ENCODE data around the gene CDH8. TPM values are rescaled to one million over a fixed set of nuclear protein-coding genes. Genes with fewer than 3 reads are reported as not detected.
"Not testable (repeated sequence)": the region's sequence is repeated elsewhere in the genome, so short reads cannot be mapped to it uniquely, and the experiment has no call there.

The CDH8 gene
- total RNA-seq, 8 experiments from 2014 or later = 0.61 to 70.0 (median 20.3) TPM

GRCh38 chr16:61817583-61818278, 218.5 kb downstream of the CDH8 start:
- ATAC-seq (replicated peaks in 6 of 8) = peak in 5 of 8 experiments; percentile 45 to 90 (median 74)
- in situ Hi-C loops (cut with MboI; ENCODE audit: low pct_unique_long_range_greater_than_20kb in 2 of 9, low sequenced_read_pairs in 9 of 9, unreplicated experiment in 9 of 9) = no loop called here
- Histone ChIP-seq H3K4me1 (replicated peaks in 1 of 2) (peaks cover 0 to 17% of the 10 kb centered on the region in 2 donors), H3K27ac (peak overlapping the region in 1 of 2 donors; percentile 18), H3K4me3 (no peak overlapping the region)
- 0 to 83% (median 67%) methylated on average over 1 to 8 of the region's 8 CpGs; no CpG with 5 or more reads in 1 of the 10 experiments for WGBS, 10 experiments

GRCh38 chr16:61814726-61815347, 221.4 kb downstream of the CDH8 start:
- ATAC-seq (replicated peaks in 6 of 8) = no peak
- Histone ChIP-seq H3K4me3 (no peak overlapping the region), H3K27ac (no peak overlapping the region), H3K4me1 (replicated peaks in 1 of 2) (peaks cover 0 to 17% of the 10 kb centered on the region in 2 donors)
- in situ Hi-C loops (cut with MboI; ENCODE audit: low pct_unique_long_range_greater_than_20kb in 2 of 9, low sequenced_read_pairs in 9 of 9, unreplicated experiment in 9 of 9) = no loop called here

GRCh38 chr16:61813339-61813738, 222.9 kb downstream of the CDH8 start:
- H3K4me3 ChIP-seq = no peak overlapping the region
- in situ Hi-C loops (cut with MboI; ENCODE audit: low pct_unique_long_range_greater_than_20kb in 2 of 9, low sequenced_read_pairs in 9 of 9, unreplicated experiment in 9 of 9) = no loop called here
- peaks cover 0 to 15% of the 10 kb centered on the region in 2 donors for H3K4me1 ChIP-seq (replicated peaks in 1 of 2)
- no peak overlapping the region for H3K27ac ChIP-seq
- no peak for ATAC-seq (replicated peaks in 6 of 8)
- 39 to 100% (median 95%) methylated on average over 1 to 8 of the region's 8 CpGs; no CpG with 5 or more reads in 2 of the 10 experiments for WGBS, 10 experiments

GRCh38 chr16:61812251-61812650, 224.0 kb downstream of the CDH8 start:
- ATAC-seq (replicated peaks in 6 of 8) = no peak
- in situ Hi-C loops (cut with MboI; ENCODE audit: low pct_unique_long_range_greater_than_20kb in 2 of 9, low sequenced_read_pairs in 9 of 9, unreplicated experiment in 9 of 9) = no loop called here
- Histone ChIP-seq H3K4me3 (no peak overlapping the region), H3K4me1 (replicated peaks in 1 of 2) (peaks cover 0 to 6% of the 10 kb centered on the region in 2 donors), H3K27ac (no peak overlapping the region)

- H3K4me3 ChIP-seq = no peak overlapping the region
- ATAC-seq (replicated peaks in 6 of 8) = peak in 1 of 8 experiments; percentile 63
- H3K4me1 ChIP-seq (replicated peaks in 1 of 2) = no peaks in the 10 kb centered on the region
- 50 to 100% (median 80%) methylated on average over 1 to 3 of the region's 3 CpGs; no CpG with 5 or more reads in 3 of the 10 experiments for WGBS, 10 experiments
- H3K27ac ChIP-seq = no peak overlapping the region
- in situ Hi-C loops (cut with MboI; ENCODE audit: low pct_unique_long_range_greater_than_20kb in 2 of 9, low sequenced_read_pairs in 9 of 9, unreplicated experiment in 9 of 9) = no loop called here
Observed at GRCh38 chr16:61807551-61807950, 228.7 kb downstream of the CDH8 start.

- in situ Hi-C loops (cut with MboI; ENCODE audit: low pct_unique_long_range_greater_than_20kb in 2 of 9, low sequenced_read_pairs in 9 of 9, unreplicated experiment in 9 of 9); H3K4me1 ChIP-seq (replicated peaks in 1 of 2); ATAC-seq (replicated peaks in 6 of 8); H3K27ac ChIP-seq; H3K4me3 ChIP-seq: not testable (repeated sequence)
- WGBS, 10 experiments = 100% methylated on average over 1 of the region's 10 CpGs; no CpG with 5 or more reads in 8 of the 10 experiments
Observed at GRCh38 chr16:61801217-61801616, 235.0 kb downstream of the CDH8 start.

GRCh38 chr16:61798741-61799140, 237.5 kb downstream of the CDH8 start:
- ATAC-seq (replicated peaks in 6 of 8) = no peak
- 9 to 100% (median 67%) methylated on average over 1 to 2 of the region's 2 CpGs; no CpG with 5 or more reads in 1 of the 10 experiments for WGBS, 10 experiments
- Histone ChIP-seq H3K27ac (no peak overlapping the region), H3K4me3 (no peak overlapping the region), H3K4me1 (replicated peaks in 1 of 2) (no peaks in the 10 kb centered on the region)
- in situ Hi-C loops (cut with MboI; ENCODE audit: low pct_unique_long_range_greater_than_20kb in 2 of 9, low sequenced_read_pairs in 9 of 9, unreplicated experiment in 9 of 9) = no loop called here

- no peak overlapping the region for H3K27ac ChIP-seq
- H3K4me3 ChIP-seq = no peak overlapping the region
- in situ Hi-C loops (cut with MboI; ENCODE audit: low pct_unique_long_range_greater_than_20kb in 2 of 9, low sequenced_read_pairs in 9 of 9, unreplicated experiment in 9 of 9) = no loop called here
- WGBS, 10 experiments = 0 to 100% (median 89%) methylated on average over 1 of the region's 1 CpG; no CpG with 5 or more reads in 1 of the 10 experiments
- peak in 1 of 8 experiments; percentile 91 for ATAC-seq (replicated peaks in 6 of 8)
- H3K4me1 ChIP-seq (replicated peaks in 1 of 2) = no peaks in the 10 kb centered on the region
Observed at GRCh38 chr16:61797961-61798507, 238.2 kb downstream of the CDH8 start.

GRCh38 chr16:61797296-61797795, 238.9 kb downstream of the CDH8 start:
- Histone ChIP-seq H3K4me1 (replicated peaks in 1 of 2) (no peaks in the 10 kb centered on the region), H3K4me3 (no peak overlapping the region), H3K27ac (no peak overlapping the region)
- 6 to 100% (median 87%) methylated on average over 2 to 3 of the region's 3 CpGs; no CpG with 5 or more reads in 1 of the 10 experiments for WGBS, 10 experiments
- in situ Hi-C loops (cut with MboI; ENCODE audit: low pct_unique_long_range_greater_than_20kb in 2 of 9, low sequenced_read_pairs in 9 of 9, unreplicated experiment in 9 of 9) = no loop called here
- ATAC-seq (replicated peaks in 6 of 8) = no peak

- no peak overlapping the region for H3K27ac ChIP-seq
- in situ Hi-C loops (cut with MboI; ENCODE audit: low pct_unique_long_range_greater_than_20kb in 2 of 9, low sequenced_read_pairs in 9 of 9, unreplicated experiment in 9 of 9) = no loop called here
- peak in 2 of 8 experiments; percentile 69 to 88 for ATAC-seq (replicated peaks in 6 of 8)
- H3K4me1 ChIP-seq (replicated peaks in 1 of 2) = no peaks in the 10 kb centered on the region
- H3K4me3 ChIP-seq = no peak overlapping the region
- WGBS, 10 experiments = 0 to 94% (median 43%) methylated on average over 1 to 4 of the region's 4 CpGs; no CpG with 5 or more reads in 1 of the 10 experiments
Observed at GRCh38 chr16:61792194-61792909, 243.9 kb downstream of the CDH8 start.

- no peak for ATAC-seq (replicated peaks in 6 of 8)
- H3K4me3 ChIP-seq = no peak overlapping the region
- no peak overlapping the region for H3K27ac ChIP-seq
- in situ Hi-C loops (cut with MboI; ENCODE audit: low pct_unique_long_range_greater_than_20kb in 2 of 9, low sequenced_read_pairs in 9 of 9, unreplicated experiment in 9 of 9) = no loop called here
- H3K4me1 ChIP-seq (replicated peaks in 1 of 2) = no peaks in the 10 kb centered on the region
- WGBS, 10 experiments = 14 to 100% (median 74%) methylated on average over 1 to 2 of the region's 2 CpGs
Observed at GRCh38 chr16:61791464-61791863, 244.8 kb downstream of the CDH8 start.

- H3K4me3 ChIP-seq; H3K4me1 ChIP-seq (replicated peaks in 1 of 2); ATAC-seq (replicated peaks in 6 of 8); H3K27ac ChIP-seq; in situ Hi-C loops (cut with MboI; ENCODE audit: low pct_unique_long_range_greater_than_20kb in 2 of 9, low sequenced_read_pairs in 9 of 9, unreplicated experiment in 9 of 9): not testable (repeated sequence)
- 20 to 88% (median 50%) methylated on average over 1 to 8 of the region's 16 CpGs; no CpG with 5 or more reads in 4 of the 10 experiments for WGBS, 10 experiments
Observed at GRCh38 chr16:61781855-61782254, 254.4 kb downstream of the CDH8 start.

GRCh38 chr16:61780161-61780560, 256.1 kb downstream of the CDH8 start:
- 0 to 100% (median 56%) methylated on average over 1 of the region's 1 CpG; no CpG with 5 or more reads in 6 of the 10 experiments for WGBS, 10 experiments
- no peak for ATAC-seq (replicated peaks in 6 of 8)
- Histone ChIP-seq H3K4me1 (replicated peaks in 1 of 2) (no peaks in the 10 kb centered on the region), H3K27ac (no peak overlapping the region), H3K4me3 (no peak overlapping the region)
- in situ Hi-C loops (cut with MboI; ENCODE audit: low pct_unique_long_range_greater_than_20kb in 2 of 9, low sequenced_read_pairs in 9 of 9, unreplicated experiment in 9 of 9) = no loop called here

Data from motor neuron (in vitro differentiated cells).